DOHH2 (cell line): ENCODE measurements around the gene HDAC4.

ENCODE experiments used
- H3F3A ChIP-seq: fragments of 200-600 bp; sonication (generic), shearing (Covaris generic); 2 replicates; pipeline ENCODE4 v1.6.0; 2016; ENCODE audit warnings: antibody characterized with exemption, mild to moderate bottlenecking; ENCODE audit not compliant: control insufficient read depth, insufficient read depth
- H3K27ac ChIP-seq: fragments of 200-600 bp; sonication (generic); 2 replicates; pipeline ENCODE4 v1.5.1; 2014; ENCODE audit warnings: low read depth, mild to moderate bottlenecking, low read length, moderate library complexity
- H3K27me3 ChIP-seq: fragments of 200-600 bp; sonication (generic); 2 replicates; pipeline ENCODE4 v1.6.1; 2014; ENCODE audit warnings: mild to moderate bottlenecking, low read length, mixed read lengths; ENCODE audit not compliant: control insufficient read depth
- H3K36me3 ChIP-seq: fragments of 200-600 bp; sonication (generic); 2 replicates; pipeline ENCODE4 v1.6.1; 2014; ENCODE audit warnings: mild to moderate bottlenecking, low read length, moderate library complexity, mixed read lengths; ENCODE audit not compliant: control insufficient read depth
- H3K4me1 ChIP-seq: fragments of 200-600 bp; sonication (generic); 2 replicates; pipeline ENCODE4 v1.6.1; 2014; ENCODE audit warnings: mild to moderate bottlenecking, low read length, mixed read lengths; ENCODE audit not compliant: control insufficient read depth
- H3K4me2 ChIP-seq: fragments of 200-600 bp; sonication (generic); 2 replicates; pipeline ENCODE4 v1.6.0; 2014; ENCODE audit warnings: mild to moderate bottlenecking, low read length, moderate library complexity
- H3K4me3 ChIP-seq: fragments of 200-600 bp; sonication (generic); 2 replicates; pipeline ENCODE4 v1.5.1; 2014; ENCODE audit warnings: mild to moderate bottlenecking, low read length, mixed read lengths
- H3K79me2 ChIP-seq: fragments of 200-600 bp; sonication (generic); 2 replicates; pipeline ENCODE4 v1.6.1; 2014; ENCODE audit warnings: mild to moderate bottlenecking, low read length, mixed read lengths; ENCODE audit not compliant: control insufficient read depth
- H3K9me2 ChIP-seq: fragments of 200-600 bp; sonication (generic); replicated peaks from 2 replicates; pipeline ENCODE4 v1.6.1; 2014; ENCODE audit warnings: mild to moderate bottlenecking, low read length, mixed read lengths; ENCODE audit not compliant: control insufficient read depth
- H3K9me3 ChIP-seq: fragments of 200-600 bp; sonication (generic); 2 replicates; pipeline ENCODE4 v1.6.1; 2014; ENCODE audit warnings: antibody characterized with exemption, low read length, mixed read lengths; ENCODE audit not compliant: control insufficient read depth, insufficient read depth
- H4K20me1 ChIP-seq: fragments of 200-600 bp; sonication (generic); 2 replicates; pipeline ENCODE4 v1.6.0; 2014; ENCODE audit warnings: low read depth, mild to moderate bottlenecking, antibody characterized with exemption, low read length, moderate library complexity; ENCODE audit not compliant: control insufficient read depth, insufficient read depth
- EZH2phosphoT487 ChIP-seq: fragments of 200-600 bp; sonication (generic); IDR thresholded peaks from 2 replicates; pipeline ENCODE4 v1.6.1; 2017; ENCODE audit warnings: borderline replicate concordance, mild to moderate bottlenecking, antibody characterized with exemption, low read length, moderate library complexity, mixed read lengths
- TF ChIP-seq, protein P1 (sequence below): fragments of 200-600 bp; sonication (generic); IDR thresholded peaks from one replicate; pipeline ENCODE4 v1.5.1; 2014; ENCODE audit warnings: antibody characterized with exemption, mild to moderate bottlenecking, low read depth, low read length; ENCODE audit not compliant: poor library complexity, severe bottlenecking

Gene HDAC4

GRCh38 chr2:239052798-239053665 lies 347.8 kb downstream of the HDAC4 start:
- H3K27ac ChIP-seq = no peak overlapping the region
- TF ChIP-seq, protein P1, sequence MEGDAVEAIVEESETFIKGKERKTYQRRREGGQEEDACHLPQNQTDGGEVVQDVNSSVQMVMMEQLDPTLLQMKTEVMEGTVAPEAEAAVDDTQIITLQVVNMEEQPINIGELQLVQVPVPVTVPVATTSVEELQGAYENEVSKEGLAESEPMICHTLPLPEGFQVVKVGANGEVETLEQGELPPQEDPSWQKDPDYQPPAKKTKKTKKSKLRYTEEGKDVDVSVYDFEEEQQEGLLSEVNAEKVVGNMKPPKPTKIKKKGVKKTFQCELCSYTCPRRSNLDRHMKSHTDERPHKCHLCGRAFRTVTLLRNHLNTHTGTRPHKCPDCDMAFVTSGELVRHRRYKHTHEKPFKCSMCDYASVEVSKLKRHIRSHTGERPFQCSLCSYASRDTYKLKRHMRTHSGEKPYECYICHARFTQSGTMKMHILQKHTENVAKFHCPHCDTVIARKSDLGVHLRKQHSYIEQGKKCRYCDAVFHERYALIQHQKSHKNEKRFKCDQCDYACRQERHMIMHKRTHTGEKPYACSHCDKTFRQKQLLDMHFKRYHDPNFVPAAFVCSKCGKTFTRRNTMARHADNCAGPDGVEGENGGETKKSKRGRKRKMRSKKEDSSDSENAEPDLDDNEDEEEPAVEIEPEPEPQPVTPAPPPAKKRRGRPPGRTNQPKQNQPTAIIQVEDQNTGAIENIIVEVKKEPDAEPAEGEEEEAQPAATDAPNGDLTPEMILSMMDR = no peak
- no peak for TF ChIP-seq EZH2phosphoT487
- no peak overlapping the region for H3K4me2 ChIP-seq
- H3F3A ChIP-seq = no peaks in the 10 kb centered on the region
- no peaks in the 10 kb centered on the region for H3K79me2 ChIP-seq
- H3K4me1 ChIP-seq = no peaks in the 10 kb centered on the region
- H3K9me3 ChIP-seq = no peaks in the 10 kb centered on the region
- H3K4me3 ChIP-seq = no peak overlapping the region
- no peaks in the 10 kb centered on the region for H4K20me1 ChIP-seq
- no peaks in the 10 kb centered on the region for H3K27me3 ChIP-seq
- no peaks in the 10 kb centered on the region for H3K36me3 ChIP-seq
- no peaks in the 10 kb centered on the region for H3K9me2 ChIP-seq

GRCh38 chr2:239051891-239052445 lies 348.9 kb downstream of the HDAC4 start:
- Histone ChIP-seq H3K4me2 (no peak overlapping the region), H3K79me2 (no peaks in the 10 kb centered on the region), H3K27ac (no peak overlapping the region), H3K4me1 (no peaks in the 10 kb centered on the region), H3F3A (no peaks in the 10 kb centered on the region), H3K4me3 (no peak overlapping the region), H3K9me2 (no peaks in the 10 kb centered on the region), H3K36me3 (no peaks in the 10 kb centered on the region), H3K9me3 (no peaks in the 10 kb centered on the region), H4K20me1 (no peaks in the 10 kb centered on the region), H3K27me3 (no peaks in the 10 kb centered on the region)
- TF ChIP-seq EZH2phosphoT487 = no peak
- TF ChIP-seq, protein P1 = no peak

DNA sequence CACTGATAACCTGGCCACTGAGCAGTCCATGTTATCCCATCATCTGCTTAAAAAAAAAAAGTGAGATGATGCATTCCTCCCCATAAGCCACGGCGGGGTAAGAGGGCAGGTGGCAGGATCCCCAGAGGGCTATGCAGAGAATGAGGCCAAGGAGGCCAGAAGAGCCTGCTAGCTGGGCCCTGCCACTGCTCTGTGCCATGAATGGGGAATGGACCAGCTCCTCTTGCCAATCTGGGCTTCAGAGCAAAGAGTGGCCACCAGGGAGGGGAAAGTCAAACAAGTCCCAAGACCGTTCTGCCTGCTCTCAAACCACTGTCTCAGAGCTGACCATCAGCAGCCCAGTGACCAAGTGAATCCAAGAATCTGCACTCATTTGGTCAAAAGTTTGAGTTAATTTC lies 350.6 kb downstream of the HDAC4 start:
- Histone ChIP-seq H3K36me3 (no peaks in the 10 kb centered on the region), H3K27me3 (no peaks in the 10 kb centered on the region), H3F3A (no peaks in the 10 kb centered on the region), H3K27ac (no peak overlapping the region), H3K9me2 (no peaks in the 10 kb centered on the region), H3K4me3 (no peak overlapping the region), H3K79me2 (no peaks in the 10 kb centered on the region), H3K4me2 (no peak overlapping the region), H3K4me1 (no peaks in the 10 kb centered on the region), H3K9me3 (no peaks in the 10 kb centered on the region), H4K20me1 (no peaks in the 10 kb centered on the region)
- TF ChIP-seq EZH2phosphoT487 = no peak
- TF ChIP-seq, protein P1 = no peak
